Duodenal mucosa (tissue), 2 donors: ENCODE measurements around the gene NMRAL1.
A peak's percentile ranks its signal among the peaks of the same experiment; 100 is the strongest.

Source experiments
- H3K27ac ChIP-seq: one replicate; pipeline ENCODE4 v1.7.0; 2013; ENCODE audit warnings: low read depth, low read length
- H3K27me3 ChIP-seq, 2 donors: one replicate each; pipeline ENCODE4 v1.7.0; 2013; ENCODE audit warnings: low read length in 2 of 2, control low read depth in 1 of 2; ENCODE audit not compliant: insufficient read depth in 2 of 2, control insufficient read depth in 1 of 2
- H3K36me3 ChIP-seq, 2 donors: one replicate each; pipeline ENCODE4 v1.7.0; 2013; ENCODE audit warnings: low read length in 2 of 2, control low read depth in 1 of 2; ENCODE audit not compliant: insufficient read depth in 2 of 2, control insufficient read depth in 1 of 2
- H3K4me1 ChIP-seq, 2 donors: one replicate each; pipeline ENCODE4 v1.7.0; 2013; ENCODE audit warnings: low read length in 2 of 2, control low read depth in 1 of 2; ENCODE audit not compliant: insufficient read depth in 2 of 2, control insufficient read depth in 1 of 2
- H3K4me3 ChIP-seq, 2 donors: one replicate each; pipeline ENCODE4 v1.7.0; 2013; ENCODE audit warnings: low read length in 2 of 2, low read depth in 1 of 2
- H3K9ac ChIP-seq, 2 donors: one replicate each; pipeline ENCODE4 v1.7.0; 2013; ENCODE audit warnings: low read length in 2 of 2, low read depth in 1 of 2
- H3K9me3 ChIP-seq, 2 donors: one replicate each; pipeline ENCODE4 v1.7.0; 2013; ENCODE audit warnings: low read length in 2 of 2, control low read depth in 1 of 2; ENCODE audit not compliant: control insufficient read depth in 1 of 2

NMRAL1 gene

GRCh38 chr16:4428500-4428899, 45.9 kb downstream of the NMRAL1 start:
- H3K4me1 ChIP-seq = peaks cover 11 to 22% of the 10 kb centered on the region in 2 donors
- no peaks in the 10 kb centered on the region for H3K9me3 ChIP-seq
- H3K27me3 ChIP-seq = no peaks in the 10 kb centered on the region
- no peak overlapping the region for H3K27ac ChIP-seq
- H3K36me3 ChIP-seq = peaks cover 3 to 9% of the 10 kb centered on the region in 2 donors
- no peak overlapping the region for H3K9ac ChIP-seq
- H3K4me3 ChIP-seq = no peak overlapping the region

DNA sequence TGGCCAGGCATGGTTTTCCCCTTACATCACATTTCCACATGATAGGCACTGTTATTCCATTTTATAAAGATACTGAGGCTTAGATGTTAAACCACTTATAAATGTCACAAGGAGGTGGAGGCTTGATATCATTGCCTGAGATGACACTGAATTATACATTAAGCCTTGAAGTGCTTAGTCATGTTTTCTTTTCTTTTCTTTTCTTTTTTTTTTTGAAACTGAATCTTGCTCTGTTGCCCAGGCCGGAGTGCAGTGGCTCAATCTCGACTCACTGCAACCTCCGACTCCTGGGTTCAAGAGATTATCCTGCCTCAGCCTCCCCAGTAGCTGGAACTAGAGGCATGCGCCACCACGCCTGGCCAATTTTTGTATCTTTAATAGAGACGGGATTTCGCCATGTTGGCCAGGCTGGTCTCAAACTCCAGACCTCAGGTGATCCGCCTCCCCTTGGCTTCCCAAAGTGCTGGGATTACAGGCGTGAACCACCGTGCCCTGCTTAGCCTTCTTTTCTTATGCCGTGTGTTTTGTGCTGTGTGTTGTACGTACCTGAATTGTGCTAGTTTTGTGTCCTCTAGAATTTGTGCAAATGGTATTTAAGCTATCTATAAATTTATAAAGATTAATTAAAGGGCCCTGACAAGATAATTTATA, 47.6 kb downstream of the NMRAL1 start:
- Histone ChIP-seq H3K4me3 (peak overlapping the region; percentile 96 to 99), H3K36me3 (peaks cover 3 to 9% of the 10 kb centered on the region in 2 donors), H3K27me3 (no peaks in the 10 kb centered on the region), H3K9me3 (no peaks in the 10 kb centered on the region), H3K9ac (peak overlapping the region; percentile 94 to 98), H3K4me1 (peaks cover 11 to 22% of the 10 kb centered on the region in 2 donors), H3K27ac (no peak overlapping the region)

DNA sequence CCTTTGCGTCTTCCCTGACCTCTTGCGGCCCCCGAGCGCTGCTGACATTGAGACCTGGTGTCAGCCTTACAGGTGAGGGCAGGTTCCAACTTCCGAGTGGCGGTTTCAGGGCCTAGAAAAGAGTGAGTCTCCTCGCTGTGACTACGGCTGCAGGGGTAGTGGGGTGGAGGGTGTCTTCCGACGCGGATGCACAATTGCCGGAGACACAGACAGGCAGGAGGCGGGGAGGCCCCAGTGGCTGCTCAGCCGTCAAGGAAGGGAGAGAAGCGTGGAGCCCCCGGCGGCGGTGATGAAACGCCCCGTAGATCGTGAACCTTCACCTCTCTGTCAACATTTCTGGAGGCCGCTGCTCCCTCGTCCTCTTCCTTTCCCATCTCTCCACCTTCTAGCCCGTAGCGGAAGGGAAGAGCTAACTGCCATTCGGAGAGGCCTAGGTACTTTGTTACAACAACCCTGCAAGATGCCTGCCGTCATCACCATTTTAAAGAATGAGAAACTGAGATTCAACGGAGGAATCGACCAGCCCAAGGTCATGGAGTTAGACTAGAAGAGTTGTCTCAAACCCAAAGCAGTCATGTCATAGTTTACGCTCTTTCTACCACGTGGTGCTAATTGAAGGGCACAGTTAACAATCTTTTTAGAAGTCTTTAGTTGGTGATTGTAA, 48.3 kb downstream of the NMRAL1 start:
- peak overlapping the region; percentile 96 to 99 for H3K4me3 ChIP-seq
- H3K27ac ChIP-seq = peak overlapping the region; percentile 99
- H3K9me3 ChIP-seq = no peaks in the 10 kb centered on the region
- H3K4me1 ChIP-seq = peaks cover 11 to 22% of the 10 kb centered on the region in 2 donors
- H3K27me3 ChIP-seq = no peaks in the 10 kb centered on the region
- H3K9ac ChIP-seq = peak overlapping the region; percentile 94 to 98
- H3K36me3 ChIP-seq = peaks cover 3 to 6% of the 10 kb centered on the region in 2 donors

DNA sequence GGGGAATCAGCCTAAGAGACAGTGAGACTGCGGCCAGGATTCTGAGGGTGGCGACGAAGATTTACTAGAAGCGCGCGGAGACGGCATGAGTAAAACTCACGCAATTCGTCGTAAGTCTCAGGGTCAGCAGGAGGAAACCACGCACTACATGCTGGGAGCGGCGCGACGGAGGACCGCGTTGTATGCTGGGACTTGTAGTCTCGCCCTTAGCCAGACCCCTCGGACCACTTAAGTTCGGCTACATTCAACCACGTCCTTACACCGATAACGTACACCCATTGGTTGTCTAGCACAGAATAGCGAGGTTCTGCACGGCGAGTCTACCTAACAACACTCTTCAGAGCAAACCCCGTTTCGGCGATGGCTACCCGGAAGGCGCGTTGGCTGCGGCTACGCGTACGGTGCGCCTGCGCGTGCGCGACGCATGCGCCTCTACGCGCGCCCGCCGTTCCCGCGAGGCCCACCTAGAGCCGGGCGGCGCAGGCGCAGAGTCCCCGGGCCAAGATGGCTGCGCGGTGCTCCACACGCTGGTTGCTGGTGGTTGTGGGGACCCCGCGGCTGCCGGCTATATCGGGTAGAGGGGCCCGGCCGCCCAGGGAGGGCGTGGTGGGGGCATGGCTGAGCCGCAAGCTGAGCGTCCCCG, 48.9 kb downstream of the NMRAL1 start, which contains the start of gene DNAJA3:
Gene DNAJA3 (plus strand): TSS at position 491 of the 643 bp plus-strand sequence. CDS start 14 bp downstream, at position 505.
- Histone ChIP-seq H3K36me3 (peaks cover 3 to 6% of the 10 kb centered on the region in 2 donors), H3K4me3 (peak within 1 kb of the TSS; percentile 96 to 99), H3K9me3 (no peaks in the 10 kb centered on the region), H3K9ac (peak within 1 kb of the TSS; percentile 94 to 98), H3K27me3 (no peaks in the 10 kb centered on the region), H3K4me1 (peaks cover 15 to 26% of the 10 kb centered on the region in 2 donors), H3K27ac (peak within 1 kb of the TSS; percentile 99)

DNA sequence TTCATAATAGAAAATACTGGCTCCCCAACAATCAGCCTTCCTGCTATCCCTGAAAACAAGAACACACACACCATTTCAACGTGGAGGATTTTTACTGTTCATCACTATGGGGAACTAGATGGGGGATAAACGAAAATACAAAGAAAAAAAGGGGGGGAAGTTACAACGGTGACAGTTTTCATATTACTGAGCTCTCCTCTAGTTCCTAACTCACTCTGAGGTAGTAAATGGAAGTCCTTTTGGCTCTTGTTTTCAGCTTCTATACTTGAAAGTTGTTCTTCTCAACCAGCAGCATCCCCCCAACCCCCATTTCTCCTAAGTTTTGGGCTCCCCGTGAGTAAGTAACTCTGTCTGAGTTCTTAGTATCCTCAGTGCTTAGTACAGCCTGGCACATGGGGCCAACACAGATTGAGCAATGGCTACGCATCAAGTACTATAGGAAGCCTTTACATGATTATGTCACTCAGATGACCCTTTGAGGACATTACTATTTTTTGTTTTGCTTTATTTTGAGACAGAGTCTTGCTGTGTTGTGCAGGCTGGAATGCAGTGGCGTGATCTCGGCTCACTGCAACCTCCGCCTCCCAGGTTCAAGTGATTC, 53.8 kb downstream of the NMRAL1 start:
- Histone ChIP-seq H3K9me3 (no peaks in the 10 kb centered on the region), H3K27ac (no peak overlapping the region), H3K36me3 (no peaks in the 10 kb centered on the region), H3K4me3 (no peak overlapping the region), H3K4me1 (peaks cover 15 to 26% of the 10 kb centered on the region in 2 donors), H3K9ac (no peak overlapping the region), H3K27me3 (no peaks in the 10 kb centered on the region)

GRCh38 chr16:4419402-4419959, 54.9 kb downstream of the NMRAL1 start:
- Histone ChIP-seq H3K27ac (no peak overlapping the region), H3K9ac (no peak overlapping the region), H3K4me1 (peaks cover 19 to 32% of the 10 kb centered on the region in 2 donors), H3K9me3 (no peaks in the 10 kb centered on the region), H3K36me3 (no peaks in the 10 kb centered on the region), H3K4me3 (no peak overlapping the region), H3K27me3 (no peaks in the 10 kb centered on the region)

DNA sequence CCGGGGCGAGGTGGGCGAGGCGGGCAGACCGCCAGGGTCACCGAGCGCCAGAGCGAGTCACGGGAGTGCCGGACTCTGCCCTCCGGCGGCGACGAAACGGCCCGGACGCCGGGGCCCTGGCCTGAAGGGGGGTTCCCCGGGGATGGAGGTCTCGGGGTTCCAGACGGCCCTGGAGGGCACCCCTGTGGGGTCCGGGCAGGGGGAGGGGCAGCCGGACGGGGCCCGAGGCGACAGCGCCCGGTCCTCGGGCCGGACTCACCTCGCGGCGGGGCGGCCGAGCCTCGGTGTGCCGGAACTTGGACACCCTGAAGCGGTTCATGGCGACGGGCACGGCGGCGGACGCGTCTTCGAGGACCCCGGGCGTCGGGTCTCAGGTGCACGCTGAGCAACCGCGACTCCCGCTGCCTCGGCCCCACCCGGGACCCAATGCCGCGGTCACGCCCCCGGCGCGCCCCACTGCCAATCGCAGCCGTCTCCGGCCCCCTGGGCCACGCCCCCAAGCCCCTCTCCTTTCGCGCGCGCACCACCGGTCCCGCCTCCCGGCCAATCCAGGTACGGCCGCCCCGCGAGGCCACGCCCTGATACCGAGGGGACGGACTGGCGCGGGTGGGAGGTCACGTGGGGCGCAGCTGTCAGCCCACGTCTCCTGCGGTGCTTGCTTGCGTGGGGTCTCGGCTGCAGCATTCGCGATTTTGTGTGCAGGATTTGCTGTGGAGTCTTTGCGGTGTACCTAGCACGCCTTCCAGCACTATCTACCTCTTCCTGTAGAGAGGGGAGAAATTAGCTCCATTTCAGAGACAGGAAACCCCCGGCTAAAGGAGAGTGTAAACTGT, 58.0 kb downstream of the NMRAL1 start, which contains the start of gene CORO7:
Gene CORO7 (minus strand): TSS at position 397 of the 833 bp plus-strand sequence. CDS start 78 bp downstream, at position 319.
- Histone ChIP-seq H3K9me3 (no peaks in the 10 kb centered on the region), H3K4me1 (peaks cover 19 to 35% of the 10 kb centered on the region in 2 donors), H3K27me3 (no peaks in the 10 kb centered on the region), H3K27ac (peak within 1 kb of the TSS; percentile 84), H3K4me3 (peak within 1 kb of the TSS; percentile 82 to 89), H3K9ac (peak within 1 kb of the TSS; percentile 69 to 72), H3K36me3 (peaks cover 13 to 18% of the 10 kb centered on the region in 2 donors)

DNA sequence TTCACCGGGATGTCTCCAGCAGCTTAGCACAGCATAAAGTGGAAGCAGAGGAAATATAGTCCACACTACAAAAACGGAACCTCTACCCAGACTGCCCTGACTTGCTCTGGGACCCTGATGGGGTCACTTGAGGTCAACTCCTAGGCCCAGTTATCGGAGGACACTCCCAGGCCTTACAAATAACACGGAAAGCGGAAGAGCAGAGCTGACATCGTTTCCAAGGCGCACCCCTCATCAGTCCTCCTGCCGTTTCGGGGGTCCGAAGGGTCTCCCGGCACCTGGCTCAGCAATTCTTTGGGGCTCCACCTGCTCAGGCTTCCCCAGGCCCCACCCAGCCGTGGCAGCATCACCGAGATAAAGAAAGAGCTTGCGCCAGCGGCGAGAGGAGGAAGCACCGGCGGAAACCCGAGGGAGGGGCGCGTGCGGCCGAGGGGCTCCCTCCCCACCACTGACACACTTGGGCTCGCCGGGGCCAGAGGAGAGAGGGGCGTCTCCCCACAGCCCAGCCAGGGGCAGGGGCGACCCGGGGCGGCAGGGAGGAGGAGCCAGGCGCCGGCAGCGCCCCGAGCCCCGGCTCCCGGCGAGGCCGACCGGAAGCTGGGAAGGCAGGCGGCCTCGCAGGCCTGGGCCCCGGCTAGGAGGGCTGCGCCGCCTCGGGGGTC, 58.8 kb downstream of the NMRAL1 start:
- peak overlapping the region; percentile 38 to 69 for H3K9ac ChIP-seq

More for the DNA sequence above, 58.8 kb downstream of the NMRAL1 start:
- peaks cover 16 to 33% of the 10 kb centered on the region in 2 donors for H3K4me1 ChIP-seq
- H3K36me3 ChIP-seq = peaks cover 13 to 24% of the 10 kb centered on the region in 2 donors
- H3K27ac ChIP-seq = peak overlapping the region; percentile 84
- H3K27me3 ChIP-seq = no peaks in the 10 kb centered on the region
- peak overlapping the region; percentile 82 to 89 for H3K4me3 ChIP-seq
- no peaks in the 10 kb centered on the region for H3K9me3 ChIP-seq
